ENCODE data around the gene FAM193B. TPM values are rescaled to one million over a fixed set of nuclear protein-coding genes. Genes with fewer than 3 reads are reported as not detected.

FAM193B gene
- total RNA-seq, 1 experiment from 2014 or later, result 41.1 TPM

GRCh38 chr5:177524941-177525655, 29.3 kb downstream of the FAM193B start:
- no peaks in the 10 kb centered on the region for H3K27me3 ChIP-seq (ENCODE audit: low read length)
- ChIA-PET CTCF (no interaction called here), POLR2A (ENCODE audit: unreplicated experiment) (no interaction called here)
- no peaks in the 10 kb centered on the region for H4K20me1 ChIP-seq (ENCODE audit: low read length)
- no peak overlapping the region for H2AFZ ChIP-seq (ENCODE audit: low read length)
- H3K79me2 ChIP-seq (ENCODE audit: low read length), result peaks cover 2% of the 10 kb centered on the region; the same call in 1 of the 2 replicates
- H3K4me1 ChIP-seq (ENCODE audit: insufficient read depth, low read length), result no peaks in the 10 kb centered on the region
- peaks cover 15% of the 10 kb centered on the region; the same call in 1 of the 2 replicates for H3K36me3 ChIP-seq (ENCODE audit: low read depth, low read length)
- H3K9me3 ChIP-seq (ENCODE audit: low read length), result no peaks in the 10 kb centered on the region
- ATAC-seq (no peak), DNase-seq (no peak)
- TF ChIP-seq EZH2 (IDR thresholded peaks at IDR 0.05; ENCODE audit: low read length, unreplicated experiment) (no peak), CTCF (conservative IDR thresholded peaks at IDR 0.05; ENCODE audit: low read depth, low read length) (no peak), EZH2phosphoT487 (IDR thresholded peaks at IDR 0.05; ENCODE audit: borderline replicate concordance, low read length) (no peak)
- H3K9ac ChIP-seq (ENCODE audit: low read length), result no peak overlapping the region
- no peaks in the 10 kb centered on the region for H3K9me2 ChIP-seq (replicated peaks; ENCODE audit: low read length)
- no TSS peak for BruUV-seq (replicated peaks)
- H3F3A ChIP-seq (ENCODE audit: low read length, unreplicated experiment), result no peaks in the 10 kb centered on the region
- intact Hi-C loops (cut with micrococcal nuclease), result no loop called here
- no peak overlapping the region for H3K4me3 ChIP-seq (ENCODE audit: low read length)
- H3K27ac ChIP-seq (ENCODE audit: low read length), result no peak overlapping the region
- no peak overlapping the region for H3K4me2 ChIP-seq (ENCODE audit: low read length)

GRCh38 chr5:177524539-177524900, 29.8 kb downstream of the FAM193B start:
- H3K4me1 ChIP-seq (ENCODE audit: insufficient read depth, low read length), result 0 out of 2 replicates have a peak, but pooled peaks cover 3% of the 10 kb centered on the region
- ChIA-PET CTCF (no interaction called here), POLR2A (ENCODE audit: unreplicated experiment) (no interaction called here)
- peaks cover 8% of the 10 kb centered on the region for H3K79me2 ChIP-seq (ENCODE audit: low read length)
- no peaks in the 10 kb centered on the region for H3K27me3 ChIP-seq (ENCODE audit: low read length)
- H4K20me1 ChIP-seq (ENCODE audit: low read length), result no peaks in the 10 kb centered on the region
- H3K27ac ChIP-seq (ENCODE audit: low read length), result no peak overlapping the region
- BruUV-seq (replicated peaks), result TSS peak; percentile 20
- peaks cover 15% of the 10 kb centered on the region; the same call in 1 of the 2 replicates for H3K36me3 ChIP-seq (ENCODE audit: low read depth, low read length)
- no peak overlapping the region for H3K4me3 ChIP-seq (ENCODE audit: low read length)
- no peak overlapping the region for H2AFZ ChIP-seq (ENCODE audit: low read length)
- DNase-seq, result no peak
- H3K4me2 ChIP-seq (ENCODE audit: low read length), result no peak overlapping the region
- H3K9ac ChIP-seq (ENCODE audit: low read length), result no peak overlapping the region
- no peaks in the 10 kb centered on the region for H3K9me2 ChIP-seq (replicated peaks; ENCODE audit: low read length)
- no peaks in the 10 kb centered on the region for H3F3A ChIP-seq (ENCODE audit: low read length, unreplicated experiment)
- ATAC-seq, result no peak
- TF ChIP-seq EZH2phosphoT487 (IDR thresholded peaks at IDR 0.05; ENCODE audit: borderline replicate concordance, low read length) (no peak), CTCF (conservative IDR thresholded peaks at IDR 0.05; ENCODE audit: low read depth, low read length) (no peak)
- H3K9me3 ChIP-seq (ENCODE audit: low read length), result no peaks in the 10 kb centered on the region
- intact Hi-C loops (cut with micrococcal nuclease), result no loop called here

GRCh38 chr5:177523711-177524538, 30.4 kb downstream of the FAM193B start:
- ATAC-seq (no peak), DNase-seq (no peak)
- Histone ChIP-seq H3K36me3 (ENCODE audit: low read depth, low read length) (peaks cover 15% of the 10 kb centered on the region; the same call in 1 of the 2 replicates), H3K4me2 (ENCODE audit: low read length) (no peak overlapping the region), H4K20me1 (ENCODE audit: low read length) (no peaks in the 10 kb centered on the region), H3F3A (ENCODE audit: low read length, unreplicated experiment) (no peaks in the 10 kb centered on the region), H3K4me3 (ENCODE audit: low read length) (no peak overlapping the region), H3K79me2 (ENCODE audit: low read length) (peaks cover 14% of the 10 kb centered on the region), H3K9me2 (replicated peaks; ENCODE audit: low read length) (no peaks in the 10 kb centered on the region), H3K27ac (ENCODE audit: low read length) (no peak overlapping the region), H3K27me3 (ENCODE audit: low read length) (no peaks in the 10 kb centered on the region), H3K9me3 (ENCODE audit: low read length) (no peaks in the 10 kb centered on the region), H2AFZ (ENCODE audit: low read length) (no peak overlapping the region), H3K9ac (ENCODE audit: low read length) (no peak overlapping the region), H3K4me1 (ENCODE audit: insufficient read depth, low read length) (peaks cover 9% of the 10 kb centered on the region; the same call in 1 of the 2 replicates)
- no peak for TF ChIP-seq EZH2phosphoT487 (IDR thresholded peaks at IDR 0.05; ENCODE audit: borderline replicate concordance, low read length)
- TF ChIP-seq CTCF (conservative IDR thresholded peaks at IDR 0.05; ENCODE audit: low read depth, low read length), result no peak
- no peak for TF ChIP-seq EZH2 (IDR thresholded peaks at IDR 0.05; ENCODE audit: low read length, unreplicated experiment)
- no TSS peak for BruUV-seq (replicated peaks)
- POLR2A ChIA-PET (ENCODE audit: unreplicated experiment), result no interaction called here
- intact Hi-C loops (cut with micrococcal nuclease), result no loop called here
- CTCF ChIA-PET, result no interaction called here

All from PC-3 (cell line).